ENCODE results near the gene EN2.

EN2 gene

DNA sequence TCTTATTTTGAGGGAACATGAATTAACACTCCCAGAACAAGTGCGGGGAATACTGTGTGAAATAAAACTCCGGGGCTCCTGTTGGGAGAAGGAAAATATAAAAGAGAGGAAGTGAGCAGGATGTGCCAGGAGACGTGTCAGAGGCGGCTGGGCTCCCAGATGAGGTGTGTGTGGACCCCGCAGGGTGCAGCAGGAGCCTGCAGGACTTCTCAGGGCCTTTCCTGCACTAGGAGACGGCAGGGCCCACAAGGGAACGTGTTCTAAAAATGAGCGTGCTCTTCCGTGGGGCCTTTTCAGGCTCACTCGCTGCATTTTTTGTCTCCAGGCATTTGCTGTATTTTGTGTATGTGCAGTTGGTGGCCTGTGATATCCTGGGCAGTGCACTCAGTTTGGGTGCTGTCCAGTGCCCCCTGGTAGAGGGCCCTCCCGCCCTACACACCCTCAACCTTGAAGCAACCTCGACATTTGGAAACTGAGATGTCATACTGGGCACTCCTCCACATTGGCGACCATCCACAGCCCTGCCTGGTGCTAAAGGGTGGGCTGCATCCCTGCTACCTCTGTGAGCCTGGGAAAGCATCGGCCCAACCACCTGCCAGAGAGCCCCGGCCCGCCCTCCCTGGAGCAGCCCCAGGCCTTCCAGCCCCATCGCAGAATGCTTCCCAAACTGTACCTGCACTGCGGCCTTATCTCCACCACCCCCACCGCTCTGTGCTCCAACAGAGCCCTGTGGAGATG is 35.2 kb upstream of the EN2 start:
- H3K27ac ChIP-seq, result no peak overlapping the region
- no peak for TF ChIP-seq ZFX (IDR thresholded peaks at IDR 0.05; ENCODE audit: borderline replicate concordance)
- TF ChIP-seq, protein P1, sequence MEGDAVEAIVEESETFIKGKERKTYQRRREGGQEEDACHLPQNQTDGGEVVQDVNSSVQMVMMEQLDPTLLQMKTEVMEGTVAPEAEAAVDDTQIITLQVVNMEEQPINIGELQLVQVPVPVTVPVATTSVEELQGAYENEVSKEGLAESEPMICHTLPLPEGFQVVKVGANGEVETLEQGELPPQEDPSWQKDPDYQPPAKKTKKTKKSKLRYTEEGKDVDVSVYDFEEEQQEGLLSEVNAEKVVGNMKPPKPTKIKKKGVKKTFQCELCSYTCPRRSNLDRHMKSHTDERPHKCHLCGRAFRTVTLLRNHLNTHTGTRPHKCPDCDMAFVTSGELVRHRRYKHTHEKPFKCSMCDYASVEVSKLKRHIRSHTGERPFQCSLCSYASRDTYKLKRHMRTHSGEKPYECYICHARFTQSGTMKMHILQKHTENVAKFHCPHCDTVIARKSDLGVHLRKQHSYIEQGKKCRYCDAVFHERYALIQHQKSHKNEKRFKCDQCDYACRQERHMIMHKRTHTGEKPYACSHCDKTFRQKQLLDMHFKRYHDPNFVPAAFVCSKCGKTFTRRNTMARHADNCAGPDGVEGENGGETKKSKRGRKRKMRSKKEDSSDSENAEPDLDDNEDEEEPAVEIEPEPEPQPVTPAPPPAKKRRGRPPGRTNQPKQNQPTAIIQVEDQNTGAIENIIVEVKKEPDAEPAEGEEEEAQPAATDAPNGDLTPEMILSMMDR (IDR thresholded peaks at IDR 0.05), result no peak

DNA sequence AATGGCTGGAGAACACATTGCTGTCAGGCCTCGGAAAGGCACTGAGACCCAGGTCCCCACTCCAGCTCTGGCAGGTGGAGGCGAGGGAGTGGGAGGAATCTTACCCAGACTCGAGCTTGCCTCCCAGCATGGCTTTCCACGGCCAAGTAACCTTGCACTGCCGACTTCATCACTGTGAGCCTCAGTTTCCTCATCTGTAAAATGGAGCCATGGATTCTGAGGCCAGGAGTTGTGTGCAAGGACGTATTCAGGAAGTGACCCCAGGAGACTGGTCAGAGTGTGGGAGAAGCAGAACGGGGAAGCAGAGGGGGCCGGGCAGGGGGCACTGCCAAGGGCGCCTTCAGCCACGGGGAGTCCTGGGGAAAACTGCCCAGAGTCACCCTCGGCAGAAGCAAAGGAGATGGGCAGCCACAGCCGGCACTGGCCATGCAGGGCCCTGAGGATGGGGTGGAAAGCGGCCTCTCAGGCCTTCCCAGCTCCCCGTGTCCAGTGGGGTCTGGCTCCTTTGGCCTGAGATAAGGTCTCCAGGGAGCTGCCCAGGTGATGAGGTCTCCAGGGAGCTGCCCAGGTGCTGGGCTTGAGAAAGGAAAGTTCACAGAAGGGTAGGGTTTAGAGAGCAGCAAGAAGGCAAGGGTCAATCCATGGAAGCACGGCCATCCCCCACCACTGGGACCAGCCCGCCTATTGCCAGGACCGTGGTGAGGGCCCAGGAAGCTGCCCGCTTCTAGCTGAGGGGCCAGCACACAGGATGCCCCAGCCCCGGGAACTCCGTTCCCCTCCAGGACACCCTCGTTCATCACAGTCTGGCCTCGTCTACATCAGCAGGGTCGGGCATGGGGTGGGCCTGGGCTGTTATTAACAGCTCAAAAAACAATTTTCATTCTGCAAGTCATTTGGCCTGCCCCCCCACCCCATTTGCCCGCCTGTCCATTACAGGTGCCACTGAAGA is 34.3 kb upstream of the EN2 start:
- no peak overlapping the region for H3K27ac ChIP-seq
- TF ChIP-seq, protein P1 (IDR thresholded peaks at IDR 0.05), result no peak
- no peak for TF ChIP-seq ZFX (IDR thresholded peaks at IDR 0.05; ENCODE audit: borderline replicate concordance)

- TF ChIP-seq ZFX (IDR thresholded peaks at IDR 0.05; ENCODE audit: borderline replicate concordance), result no peak
- TF ChIP-seq, protein P1 (IDR thresholded peaks at IDR 0.05), result no peak
- no peak overlapping the region for H3K27ac ChIP-seq
These were observed 33.5 kb upstream of the EN2 start for GRCh38 chr7:155424301-155425010.

GRCh38 chr7:155425011-155425340 is 33.0 kb upstream of the EN2 start:
- no peak overlapping the region for H3K27ac ChIP-seq
- no peak for TF ChIP-seq ZFX (IDR thresholded peaks at IDR 0.05; ENCODE audit: borderline replicate concordance)
- TF ChIP-seq, protein P1 (IDR thresholded peaks at IDR 0.05), result no peak

DNA sequence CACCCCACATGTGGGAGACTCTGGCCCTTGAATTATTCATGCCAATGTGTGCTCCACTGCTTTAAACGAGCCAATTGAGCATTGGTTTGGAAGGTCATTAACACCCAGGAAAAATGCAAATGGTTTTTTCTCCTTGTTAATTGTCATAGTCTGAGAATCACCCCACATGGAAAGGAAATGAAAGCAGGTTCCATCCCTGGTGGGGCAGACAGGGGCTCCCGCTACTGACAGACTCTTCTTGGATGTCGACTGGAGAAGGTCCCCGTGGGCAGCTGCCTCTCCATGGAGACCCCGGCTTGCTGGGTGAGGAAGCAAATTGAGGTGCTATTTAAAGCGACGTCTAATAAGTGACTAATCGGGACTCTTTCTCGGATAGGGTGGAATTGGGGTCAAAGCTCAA is 32.0 kb upstream of the EN2 start:
- TF ChIP-seq, protein P1 (IDR thresholded peaks at IDR 0.05), result no peak
- TF ChIP-seq ZFX (IDR thresholded peaks at IDR 0.05; ENCODE audit: borderline replicate concordance), result no peak
- H3K27ac ChIP-seq, result no peak overlapping the region

DNA sequence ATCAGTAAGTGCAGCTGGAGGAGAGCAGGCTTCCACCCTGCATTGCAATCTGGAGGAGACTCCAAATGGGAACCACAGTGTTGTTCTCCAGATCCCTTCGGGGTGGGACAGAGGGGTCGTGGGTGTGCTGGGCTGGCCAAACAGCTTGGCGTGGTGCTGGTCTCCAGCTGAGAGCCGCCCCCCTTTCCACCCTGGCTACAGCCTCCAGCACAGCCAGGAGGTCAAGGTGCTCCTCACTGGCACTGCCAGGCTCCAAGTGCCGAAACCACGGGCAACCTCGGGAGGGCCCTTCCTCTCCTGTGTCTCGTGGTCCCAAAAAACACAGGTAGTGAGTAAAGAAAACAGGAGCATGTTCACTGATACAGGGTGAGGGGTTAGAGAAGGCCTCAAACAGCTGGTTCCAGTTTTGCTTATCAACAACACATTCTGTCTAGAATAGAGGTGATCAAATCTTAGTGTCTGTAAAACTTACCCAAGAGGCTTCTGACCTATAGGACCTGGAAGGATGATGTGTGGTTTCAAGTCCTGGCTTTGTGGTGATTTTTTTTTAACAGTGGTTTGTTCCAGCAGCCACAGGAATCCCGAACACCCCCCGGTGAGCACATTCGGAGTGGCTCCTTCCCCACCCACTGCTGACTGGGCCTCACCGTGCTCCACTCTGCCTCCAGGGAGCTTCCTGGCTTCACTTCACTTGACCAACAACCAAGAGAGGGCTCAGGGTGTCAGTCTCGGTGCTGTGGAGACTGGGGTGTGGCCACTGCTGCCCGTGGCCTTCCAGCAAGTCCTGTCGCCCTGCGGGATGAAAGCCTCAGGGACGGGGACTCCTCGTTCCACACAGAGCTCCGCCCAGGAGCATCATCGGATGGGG is 31.2 kb upstream of the EN2 start:
- TF ChIP-seq, protein P1 (IDR thresholded peaks at IDR 0.05), result no peak
- no peak for TF ChIP-seq ZFX (IDR thresholded peaks at IDR 0.05; ENCODE audit: borderline replicate concordance)
- H3K27ac ChIP-seq, result no peak overlapping the region
